Measurements from ENCODE around the gene KAT5. TPM values are rescaled to one million over a fixed set of nuclear protein-coding genes. Genes with fewer than 3 reads are reported as not detected.
A peak's percentile ranks its signal among the peaks of the same experiment; 100 is the strongest.

Gene KAT5
- total RNA-seq, 4 donors from 2014 or later: 40.0 to 69.4 (median 50.0) TPM

DNA sequence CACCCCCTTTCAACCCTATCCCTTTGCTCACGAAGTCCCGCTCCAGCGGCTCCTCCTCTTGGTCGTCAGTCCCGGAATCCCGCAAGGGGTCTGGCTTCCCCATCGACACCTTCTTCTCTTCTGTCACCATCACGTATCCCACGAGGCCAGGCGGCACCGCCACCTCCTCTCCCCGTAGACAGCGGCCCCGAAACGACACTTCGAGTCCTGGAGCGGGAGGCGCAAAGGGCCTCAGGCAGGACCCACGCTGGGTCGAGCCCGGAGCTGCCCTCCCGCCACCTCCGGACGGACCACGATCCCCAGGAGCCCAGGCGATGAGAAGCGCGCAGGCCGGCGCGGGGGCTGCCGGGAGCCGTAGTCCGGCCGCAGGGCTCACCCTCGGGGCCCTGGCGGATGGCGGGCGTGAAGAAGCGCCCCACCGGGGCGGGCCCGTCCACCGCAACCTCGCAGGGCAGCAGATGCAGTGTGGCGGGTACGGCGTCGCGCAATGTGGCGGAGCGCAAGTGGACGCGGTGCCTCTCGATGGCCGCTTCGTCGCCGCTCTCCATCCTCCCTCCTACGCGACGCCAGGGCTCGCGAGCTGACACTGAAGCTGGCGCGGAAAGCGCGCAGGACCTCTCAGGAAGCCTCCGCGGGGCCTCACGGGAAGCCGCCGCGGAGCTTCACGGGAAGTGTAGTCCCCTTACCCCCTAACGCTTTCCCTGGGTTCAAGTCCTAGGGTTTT is 8.3 kb downstream of the KAT5 start, which contains the start of gene RNASEH2C:
Gene RNASEH2C, minus strand, starts transcription at position 588 of the 724 bp plus-strand sequence. Its CDS starts 40 bp downstream, at position 548.
- in situ Hi-C loops (cut with MboI; ENCODE audit: low sequenced_read_pairs in 4 of 4) (loop anchor here in 2 of 4 donors (25.0 kb wide), 1 partner anchor 267 kb away; no protein-coding TSS in a partner anchor), intact Hi-C loops (cut with DNase I; ENCODE audit: low total_unique reads) (loop anchor here (1.0 kb wide), 1 partner anchor 8 kb away; the partner anchor contains the start of gene KAT5)
- peaks cover 0 to 42% of the 10 kb centered on the region in 2 donors for H3K36me3 ChIP-seq
- DNase-seq (peak; percentile 60 to 75), ATAC-seq (peak; percentile 96 to 98)
- peak within 1 kb of the TSS; percentile 86 to 92 (median 87) for H3K4me3 ChIP-seq
- peaks cover 16 to 18% of the 10 kb centered on the region in 2 donors for H3K4me1 ChIP-seq
- H3K9me3 ChIP-seq: no peaks in the 10 kb centered on the region
- peak within 1 kb of the TSS; percentile 81 to 89 (median 86) for H3K27ac ChIP-seq
- H3K27me3 ChIP-seq: no peaks in the 10 kb centered on the region
- peak; percentile 87 to 92 for TF ChIP-seq POLR2A (IDR thresholded peaks at IDR 0.05)
- TF ChIP-seq, protein P1, sequence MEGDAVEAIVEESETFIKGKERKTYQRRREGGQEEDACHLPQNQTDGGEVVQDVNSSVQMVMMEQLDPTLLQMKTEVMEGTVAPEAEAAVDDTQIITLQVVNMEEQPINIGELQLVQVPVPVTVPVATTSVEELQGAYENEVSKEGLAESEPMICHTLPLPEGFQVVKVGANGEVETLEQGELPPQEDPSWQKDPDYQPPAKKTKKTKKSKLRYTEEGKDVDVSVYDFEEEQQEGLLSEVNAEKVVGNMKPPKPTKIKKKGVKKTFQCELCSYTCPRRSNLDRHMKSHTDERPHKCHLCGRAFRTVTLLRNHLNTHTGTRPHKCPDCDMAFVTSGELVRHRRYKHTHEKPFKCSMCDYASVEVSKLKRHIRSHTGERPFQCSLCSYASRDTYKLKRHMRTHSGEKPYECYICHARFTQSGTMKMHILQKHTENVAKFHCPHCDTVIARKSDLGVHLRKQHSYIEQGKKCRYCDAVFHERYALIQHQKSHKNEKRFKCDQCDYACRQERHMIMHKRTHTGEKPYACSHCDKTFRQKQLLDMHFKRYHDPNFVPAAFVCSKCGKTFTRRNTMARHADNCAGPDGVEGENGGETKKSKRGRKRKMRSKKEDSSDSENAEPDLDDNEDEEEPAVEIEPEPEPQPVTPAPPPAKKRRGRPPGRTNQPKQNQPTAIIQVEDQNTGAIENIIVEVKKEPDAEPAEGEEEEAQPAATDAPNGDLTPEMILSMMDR (IDR thresholded peaks at IDR 0.05 in 4 of 5, conservative IDR thresholded peaks at IDR 0.05 in 1 of 5): peak in 1 of 5 experiments; percentile 18

DNA sequence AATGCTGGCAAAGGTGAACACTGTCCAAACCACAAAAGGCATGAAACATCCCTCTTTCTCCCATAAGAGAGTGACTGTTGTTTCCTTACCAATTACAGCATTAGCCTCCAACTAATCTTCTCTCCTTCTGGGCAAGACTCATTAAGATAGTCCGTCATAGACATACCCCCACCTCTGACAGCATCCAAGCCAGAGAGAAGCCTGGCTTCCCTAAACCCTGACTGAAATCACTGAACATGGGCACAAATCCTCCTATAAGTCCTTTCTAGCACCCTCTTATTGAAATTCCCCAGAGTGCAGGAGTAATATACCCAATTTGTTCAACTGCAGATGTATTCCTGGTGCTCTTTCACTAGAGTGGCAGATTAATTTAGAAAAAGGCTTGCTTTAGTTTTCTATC is 10.2 kb downstream of the KAT5 start:
- intact Hi-C loops (cut with DNase I; ENCODE audit: low total_unique reads): no loop called here
- Histone ChIP-seq H3K4me1 (peaks cover 16 to 18% of the 10 kb centered on the region in 2 donors), H3K27me3 (no peaks in the 10 kb centered on the region), H3K36me3 (peaks cover 0 to 24% of the 10 kb centered on the region in 2 donors), H3K4me3 (no peak overlapping the region), H3K27ac (no peak overlapping the region), H3K9me3 (no peaks in the 10 kb centered on the region)
- DNase-seq (no peak), ATAC-seq (no peak)
- TF ChIP-seq, protein P1 (IDR thresholded peaks at IDR 0.05 in 4 of 5, conservative IDR thresholded peaks at IDR 0.05 in 1 of 5): no peak
- TF ChIP-seq POLR2A (IDR thresholded peaks at IDR 0.05): no peak
- in situ Hi-C loops (cut with MboI; ENCODE audit: low sequenced_read_pairs in 4 of 4): loop anchor here in 2 of 4 donors (25.0 kb wide), 1 partner anchor 265 kb away; no protein-coding TSS in a partner anchor

DNA sequence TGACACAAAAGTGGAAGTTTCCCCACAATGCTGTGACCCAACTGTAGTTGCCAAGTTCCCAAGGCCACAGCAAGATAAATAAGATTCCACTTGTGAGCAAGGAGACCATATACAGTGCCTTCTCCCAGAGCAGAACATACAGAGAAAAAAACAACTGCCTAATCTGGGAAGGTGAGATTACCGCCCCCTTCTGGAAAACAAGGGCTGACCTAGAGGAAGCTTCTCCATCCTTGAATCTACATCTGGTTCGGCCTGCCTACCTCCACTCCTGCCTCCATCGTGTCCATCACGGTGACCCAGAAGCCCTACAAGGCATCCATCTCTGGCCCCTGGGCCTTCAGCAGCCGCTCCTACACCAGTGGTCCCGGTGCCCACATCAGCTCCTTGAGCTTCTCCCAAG is 14.6 kb downstream of the KAT5 start:
- no peak overlapping the region for H3K4me3 ChIP-seq
- in situ Hi-C loops (cut with MboI; ENCODE audit: low sequenced_read_pairs in 4 of 4) (no loop called here), intact Hi-C loops (cut with DNase I; ENCODE audit: low total_unique reads) (no loop called here)
- H3K27ac ChIP-seq: no peak overlapping the region
- H3K4me1 ChIP-seq: no peaks in the 10 kb centered on the region
- DNase-seq (no peak), ATAC-seq (no peak)
- no peak for TF ChIP-seq POLR2A (IDR thresholded peaks at IDR 0.05)
- TF ChIP-seq, protein P1 (IDR thresholded peaks at IDR 0.05 in 4 of 5, conservative IDR thresholded peaks at IDR 0.05 in 1 of 5): no peak
- no peaks in the 10 kb centered on the region for H3K9me3 ChIP-seq
- no peaks in the 10 kb centered on the region for H3K27me3 ChIP-seq
- no peaks in the 10 kb centered on the region for H3K36me3 ChIP-seq

DNA sequence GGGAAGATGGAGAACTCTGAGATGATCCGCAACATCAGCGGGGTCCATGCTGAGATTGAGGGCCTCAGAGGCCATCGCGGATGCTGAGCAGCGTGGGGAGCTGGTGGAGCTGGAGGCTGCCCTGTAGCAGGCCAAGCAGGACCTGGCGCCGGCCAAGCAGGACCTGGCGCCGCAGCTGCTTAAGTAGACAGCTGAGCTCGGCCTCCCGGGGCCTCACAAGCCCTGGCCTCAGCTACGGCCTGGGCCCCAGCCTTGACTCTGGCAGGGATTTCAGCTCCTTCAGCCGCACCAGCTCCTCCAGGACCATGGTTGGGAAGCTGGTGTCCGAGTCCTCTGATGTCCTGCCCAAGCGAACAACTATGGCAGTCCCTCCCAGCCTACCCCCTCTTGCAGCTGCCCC is 15.8 kb downstream of the KAT5 start:
- H3K4me1 ChIP-seq: no peaks in the 10 kb centered on the region
- TF ChIP-seq POLR2A (IDR thresholded peaks at IDR 0.05): no peak
- TF ChIP-seq, protein P1 (IDR thresholded peaks at IDR 0.05 in 4 of 5, conservative IDR thresholded peaks at IDR 0.05 in 1 of 5): no peak
- H3K27ac ChIP-seq: no peak overlapping the region
- no peaks in the 10 kb centered on the region for H3K27me3 ChIP-seq
- H3K4me3 ChIP-seq: no peak overlapping the region
- no peak for DNase-seq
- in situ Hi-C loops (cut with MboI; ENCODE audit: low sequenced_read_pairs in 4 of 4) (no loop called here), intact Hi-C loops (cut with DNase I; ENCODE audit: low total_unique reads) (no loop called here)
- no peaks in the 10 kb centered on the region for H3K36me3 ChIP-seq
- no peak for ATAC-seq
- H3K9me3 ChIP-seq: no peaks in the 10 kb centered on the region
